IPS DF 6.9 (cell line): Measurements from ENCODE around the gene GSTA4.
"Not testable (repeated sequence)": the region's sequence is repeated elsewhere in the genome, so short reads cannot be mapped to it uniquely, and the experiment has no call there.

Experiments used
- DNase-seq: peaks from one replicate; pipeline ENCODE4 v3.0.0-alpha.2; 2013; ENCODE audit warnings: low read depth, low spot score
- H3K27ac ChIP-seq: one replicate; pipeline ENCODE4 v1.5.1; 2013; ENCODE audit warnings: low read length, control low read depth
- H3K27me3 ChIP-seq: 2 replicates; pipeline ENCODE4 v1.6.1; 2013; ENCODE audit warnings: mild to moderate bottlenecking, low read length; ENCODE audit not compliant: control insufficient read depth, insufficient read depth
- H3K36me3 ChIP-seq: 2 replicates; pipeline ENCODE4 v1.6.1; 2013; ENCODE audit warnings: low read length; ENCODE audit not compliant: control insufficient read depth, insufficient read depth
- H3K4me1 ChIP-seq: 2 replicates; pipeline ENCODE4 v1.6.1; 2013; ENCODE audit warnings: low read length; ENCODE audit not compliant: control insufficient read depth, insufficient read depth
- H3K4me3 ChIP-seq: 2 replicates; pipeline ENCODE4 v1.5.1; 2013; ENCODE audit warnings: mild to moderate bottlenecking, low read length
- H3K9me3 ChIP-seq: 2 replicates; pipeline ENCODE4 v1.6.1; 2013; ENCODE audit warnings: low read length, inconsistent platforms; ENCODE audit not compliant: control insufficient read depth, insufficient read depth
- WGBS: extraction: QIAGEN DNeasy Blood & Tissue Kit; methylation state at CpG from one replicate; pipeline ENCODE4 v1.1.7; 2013; ENCODE audit warnings: mixed read lengths, missing lambda C conversion rate; ENCODE audit not compliant: insufficient read length, insufficient coverage; 5-methylcytosine and 5-hydroxymethylcytosine counted together

GSTA4 gene

GRCh38 chr6:53014744-53015143 lies 19.7 kb upstream of the GSTA4 start:
- Histone ChIP-seq H3K27me3 (no peaks in the 10 kb centered on the region), H3K4me3 (no peak overlapping the region), H3K9me3 (no peaks in the 10 kb centered on the region), H3K4me1 (no peaks in the 10 kb centered on the region), H3K36me3 (peaks cover 14% of the 10 kb centered on the region; the same call in 1 of the 2 replicates), H3K27ac (no peak overlapping the region)
- no CpG with 5 or more reads among the region's 1 CpG for WGBS
- DNase-seq = no peak

DNA sequence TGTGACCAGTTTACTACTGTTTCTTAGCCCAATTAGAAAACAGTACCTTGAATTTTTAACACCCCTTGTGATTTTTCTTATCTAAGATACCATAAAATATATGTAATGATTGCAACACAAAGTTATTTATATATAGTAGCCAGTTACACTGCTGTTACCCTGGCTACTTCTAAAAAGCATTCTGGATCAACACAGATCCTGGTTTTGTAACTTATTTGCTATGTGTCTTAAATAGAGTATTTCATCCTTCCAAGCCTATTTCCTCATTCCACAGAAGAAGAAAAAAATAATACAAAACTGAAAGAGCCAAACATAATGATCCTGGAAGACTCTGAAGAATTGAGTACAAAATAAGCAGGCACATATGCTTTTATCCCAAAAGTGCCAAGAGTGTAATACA lies 19.0 kb upstream of the GSTA4 start:
- Histone ChIP-seq H3K36me3 (peaks cover 14% of the 10 kb centered on the region; the same call in 1 of the 2 replicates), H3K27ac (no peak overlapping the region), H3K4me1 (no peaks in the 10 kb centered on the region), H3K9me3 (no peaks in the 10 kb centered on the region), H3K4me3 (no peak overlapping the region), H3K27me3 (no peaks in the 10 kb centered on the region)
- DNase-seq = no peak

DNA sequence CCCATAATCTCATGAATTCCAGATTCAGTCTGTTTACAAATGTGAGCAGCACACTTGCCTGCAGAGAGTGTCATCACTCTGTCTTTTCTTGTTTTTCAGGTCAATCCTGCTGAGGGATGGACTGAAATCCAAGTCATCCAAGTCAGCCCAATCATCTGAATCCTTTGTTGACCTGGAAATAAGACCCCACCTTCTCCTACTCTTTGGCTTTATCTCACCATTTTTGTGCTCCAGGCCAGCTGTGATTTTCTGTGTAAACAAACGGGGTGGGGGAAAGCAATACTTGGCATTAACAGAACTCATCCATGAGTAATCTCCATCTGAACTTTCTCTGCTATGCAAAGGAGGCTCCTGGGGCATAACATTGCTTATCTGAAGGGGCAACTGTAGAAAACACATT lies 16.9 kb upstream of the GSTA4 start:
- H3K36me3 ChIP-seq = peaks cover 9% of the 10 kb centered on the region; the same call in 1 of the 2 replicates

GRCh38 chr6:53010504-53010903 lies 15.4 kb upstream of the GSTA4 start:
- no peak overlapping the region for H3K27ac ChIP-seq
- no CpG with 5 or more reads among the region's 1 CpG for WGBS
- no peaks in the 10 kb centered on the region for H3K4me1 ChIP-seq
- peaks cover 9% of the 10 kb centered on the region; the same call in 1 of the 2 replicates for H3K36me3 ChIP-seq
- no peak for DNase-seq
- no peak overlapping the region for H3K4me3 ChIP-seq
- H3K27me3 ChIP-seq = no peaks in the 10 kb centered on the region
- H3K9me3 ChIP-seq = no peaks in the 10 kb centered on the region

More for the DNA sequence above, 16.9 kb upstream of the GSTA4 start:
- H3K27ac ChIP-seq = no peak overlapping the region
- WGBS = no CpG with 5 or more reads among the region's 1 CpG
- no peaks in the 10 kb centered on the region for H3K27me3 ChIP-seq
- H3K4me3 ChIP-seq = no peak overlapping the region
- no peak for DNase-seq
- no peaks in the 10 kb centered on the region for H3K9me3 ChIP-seq
- H3K4me1 ChIP-seq = no peaks in the 10 kb centered on the region

DNA sequence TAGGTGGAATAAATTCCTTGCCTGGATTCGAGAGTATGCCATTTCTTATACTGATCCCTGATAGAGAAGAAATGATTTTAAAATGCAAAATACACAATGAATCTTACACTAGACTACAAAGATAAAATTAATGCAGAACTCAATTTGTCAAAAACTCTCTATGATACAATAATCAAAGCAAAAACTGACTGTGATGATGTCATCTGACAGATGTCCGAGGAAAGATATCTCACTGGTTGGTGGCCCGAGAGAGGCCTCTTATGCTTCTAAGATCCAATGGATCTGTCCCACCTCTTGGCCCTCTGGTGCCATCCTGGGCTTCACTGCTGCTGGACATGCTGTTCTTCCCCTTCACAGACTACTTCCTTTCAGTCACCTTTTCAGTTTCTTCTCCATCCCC lies 14.4 kb upstream of the GSTA4 start:
- no peak overlapping the region for H3K27ac ChIP-seq
- no CpG with 5 or more reads among the region's 3 CpGs for WGBS
- no peak for DNase-seq
- peaks cover 12% of the 10 kb centered on the region; the same call in 1 of the 2 replicates for H3K36me3 ChIP-seq
- no peaks in the 10 kb centered on the region for H3K27me3 ChIP-seq
- H3K9me3 ChIP-seq = no peaks in the 10 kb centered on the region
- no peaks in the 10 kb centered on the region for H3K4me1 ChIP-seq
- no peak overlapping the region for H3K4me3 ChIP-seq

GRCh38 chr6:53009056-53009455 lies 14.0 kb upstream of the GSTA4 start:
- DNase-seq = no peak
- WGBS = no CpG with 5 or more reads among the region's 2 CpGs
- peaks cover 12% of the 10 kb centered on the region; the same call in 1 of the 2 replicates for H3K36me3 ChIP-seq

GRCh38 chr6:53008192-53008687 lies 13.2 kb upstream of the GSTA4 start:
- not testable (repeated sequence) for DNase-seq, H3K36me3 ChIP-seq, H3K27me3 ChIP-seq, H3K4me3 ChIP-seq, H3K9me3 ChIP-seq, H3K27ac ChIP-seq, H3K4me1 ChIP-seq
- WGBS = no CpG with 5 or more reads among the region's 4 CpGs

More at GRCh38 chr6:53009056-53009455, 14.0 kb upstream of the GSTA4 start:
- Histone ChIP-seq H3K27ac (no peak overlapping the region), H3K9me3 (no peaks in the 10 kb centered on the region), H3K27me3 (no peaks in the 10 kb centered on the region), H3K4me1 (no peaks in the 10 kb centered on the region), H3K4me3 (no peak overlapping the region)

GRCh38 chr6:53005663-53006250 lies 10.7 kb upstream of the GSTA4 start:
- H3K9me3 ChIP-seq = no peaks in the 10 kb centered on the region
- no peak overlapping the region for H3K4me3 ChIP-seq
- H3K27me3 ChIP-seq = no peaks in the 10 kb centered on the region
- H3K27ac ChIP-seq = no peak overlapping the region
- no peak for DNase-seq
- no CpG with 5 or more reads among the region's 2 CpGs for WGBS
- H3K36me3 ChIP-seq = peaks cover 3% of the 10 kb centered on the region; the same call in 1 of the 2 replicates
- H3K4me1 ChIP-seq = no peaks in the 10 kb centered on the region

- Histone ChIP-seq H3K36me3 (no peaks in the 10 kb centered on the region), H3K9me3 (no peaks in the 10 kb centered on the region), H3K4me1 (no peaks in the 10 kb centered on the region), H3K27ac (no peak overlapping the region), H3K4me3 (no peak overlapping the region), H3K27me3 (no peaks in the 10 kb centered on the region)
- whole genome bisulfite sequencing = no CpG with 5 or more reads among the region's 6 CpGs
- DNase-seq = no peak
Measured at GRCh38 chr6:52999456-52999855, 4.4 kb upstream of the GSTA4 start.

DNA sequence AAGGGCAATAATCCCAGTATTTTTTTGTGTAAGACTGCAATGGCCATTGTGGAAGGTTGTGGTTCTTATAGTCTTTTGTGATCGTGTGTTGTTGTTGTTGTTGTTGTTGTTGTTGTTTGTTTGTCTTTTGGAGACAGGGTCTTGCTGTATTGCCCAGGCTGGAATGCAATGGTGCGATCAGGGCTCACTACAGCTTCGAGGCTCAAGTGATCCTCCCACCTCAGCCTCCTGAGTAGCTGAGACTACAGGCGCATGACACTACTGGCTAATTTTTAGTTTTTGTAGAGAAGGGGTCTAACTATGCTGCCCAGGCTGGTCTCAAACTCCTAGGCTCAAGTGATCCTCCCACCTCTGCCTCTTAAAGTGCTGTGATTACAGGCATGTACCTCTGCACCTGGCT lies 3.5 kb upstream of the GSTA4 start:
- Histone ChIP-seq H3K36me3 (no peaks in the 10 kb centered on the region), H3K4me3 (no peak overlapping the region), H3K27me3 (no peaks in the 10 kb centered on the region), H3K4me1 (no peaks in the 10 kb centered on the region), H3K9me3 (no peaks in the 10 kb centered on the region), H3K27ac (no peak overlapping the region)
- DNase-seq = no peak
- no CpG with 5 or more reads among the region's 4 CpGs for WGBS
